ENCODE data around the gene TNS3.

DNA sequence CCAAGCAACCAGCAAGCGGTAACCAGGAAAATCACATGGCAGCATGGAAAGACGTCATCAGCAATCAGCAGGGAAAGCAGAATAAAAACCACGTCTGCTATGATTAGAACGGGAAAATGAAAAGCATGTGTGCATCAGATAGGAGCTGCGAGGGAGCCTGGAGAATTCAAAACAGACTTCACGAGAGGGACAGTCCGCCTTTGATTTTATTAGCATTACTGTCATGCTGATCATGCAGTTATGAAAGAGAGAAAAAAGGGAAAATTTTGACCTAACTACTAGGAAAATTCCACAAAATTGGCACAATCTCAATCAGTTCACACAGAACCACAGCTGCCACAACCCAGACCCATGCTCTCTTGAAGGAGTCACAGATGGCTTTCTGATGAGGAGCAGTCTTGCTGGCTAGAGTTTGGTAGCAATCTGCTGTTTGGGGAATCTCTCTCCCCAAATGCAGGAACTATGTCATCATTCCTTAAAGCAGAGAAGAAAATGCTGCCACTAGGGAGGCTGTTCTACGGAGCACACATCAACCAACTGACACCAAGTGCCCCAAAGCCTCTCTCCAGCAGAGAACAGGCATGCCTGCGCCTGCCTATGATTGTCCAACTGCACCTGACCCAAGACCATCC, 295.9 kb downstream of the TNS3 start:
- TF ChIP-seq EZH2 (IDR thresholded peaks at IDR 0.05; ENCODE audit: insufficient read depth, low read length): no peak
- TF ChIP-seq CTCF (IDR thresholded peaks at IDR 0.05; ENCODE audit: insufficient read depth, low read depth, low read length): no peak
